Measurements from ENCODE around the gene ZBTB8A. TPM values are rescaled to one million over a fixed set of nuclear protein-coding genes. Genes with fewer than 3 reads are reported as not detected.

The ZBTB8A gene
- total and polyA plus RNA-seq, 2 of the 13 experiments (the other 11 are each of a cell fraction or from before 2014, with no cell fraction given) = 1.3 to 3.7 TPM

- no peak for TF ChIP-seq NFIB (CRISPR knock-in tag; IDR thresholded peaks at IDR 0.05; ENCODE audit: borderline replicate concordance)
- peak; percentile 78 for TF ChIP-seq PHF8 (CRISPR knock-in tag; IDR thresholded peaks at IDR 0.05)
- no peak for TF ChIP-seq SSRP1 (CRISPR knock-in tag; IDR thresholded peaks at IDR 0.05)
- TF ChIP-seq ZNF251 (CRISPR knock-in tag; IDR thresholded peaks at IDR 0.05) = no peak
- TF ChIP-seq ZNF800 (CRISPR knock-in tag; IDR thresholded peaks at IDR 0.05) = no peak
- TF ChIP-seq ZNF333 (CRISPR knock-in tag; IDR thresholded peaks at IDR 0.05; ENCODE audit: borderline replicate concordance) = no peak
- TF ChIP-seq ZNF121 (CRISPR knock-in tag; IDR thresholded peaks at IDR 0.05) = no peak
- TF ChIP-seq ZNF569 (CRISPR knock-in tag; IDR thresholded peaks at IDR 0.05; ENCODE audit: borderline replicate concordance) = no peak
- TF ChIP-seq ZBTB46 (CRISPR knock-in tag; IDR thresholded peaks at IDR 0.05; ENCODE audit: borderline replicate concordance) = no peak
- no peak for TF ChIP-seq ZNF431 (CRISPR knock-in tag; IDR thresholded peaks at IDR 0.05; ENCODE audit: borderline replicate concordance, low read depth)
- TF ChIP-seq KMT2B (CRISPR knock-in tag; IDR thresholded peaks at IDR 0.05) = no peak; the same call in 1 of the 2 replicates
- no peak for TF ChIP-seq ZNF850 (CRISPR knock-in tag; conservative IDR thresholded peaks at IDR 0.05)
- no peak for TF ChIP-seq ZNF256 (CRISPR knock-in tag; conservative IDR thresholded peaks at IDR 0.05)
- no peak for TF ChIP-seq ZNF629 (CRISPR knock-in tag; conservative IDR thresholded peaks at IDR 0.05)
- no peak for TF ChIP-seq ATF1 (CRISPR knock-in tag; IDR thresholded peaks at IDR 0.05)
- peak; percentile 67; the same call in 1 of the 2 replicates for TF ChIP-seq ZSCAN21 (CRISPR knock-in tag; IDR thresholded peaks at IDR 0.05; ENCODE audit: borderline replicate concordance)
- no peak for TF ChIP-seq TEAD2 (CRISPR knock-in tag; IDR thresholded peaks at IDR 0.05)
- no peak for TF ChIP-seq HDAC6 (IDR thresholded peaks at IDR 0.05; ENCODE audit: low read depth, low read length)
- TF ChIP-seq ZMYM4 (CRISPR knock-in tag; IDR thresholded peaks at IDR 0.05) = peak; percentile 87
- no peak for TF ChIP-seq SIX4 (CRISPR knock-in tag; IDR thresholded peaks at IDR 0.05)
- 0 out of 2 replicates have a peak, but pooled peaks have one; percentile 15 for TF ChIP-seq PITX1 (CRISPR knock-in tag; IDR thresholded peaks at IDR 0.05)
- TF ChIP-seq NAIF1 (CRISPR knock-in tag; IDR thresholded peaks at IDR 0.05; ENCODE audit: borderline replicate concordance) = no peak
- peak; percentile 25; the same call in 1 of the 2 replicates for TF ChIP-seq ZNF33B (CRISPR knock-in tag; IDR thresholded peaks at IDR 0.05)
- TF ChIP-seq SOX6 (IDR thresholded peaks at IDR 0.05) = no peak
- peak; percentile 51; the same call in 1 of the 2 replicates for TF ChIP-seq SOX6 (CRISPR knock-in tag; IDR thresholded peaks at IDR 0.05)
- no peak for TF ChIP-seq IKZF5 (CRISPR knock-in tag; IDR thresholded peaks at IDR 0.05)
- peak; percentile 29 for TF ChIP-seq STAG1 (CRISPR knock-in tag; IDR thresholded peaks at IDR 0.05)
- no peak for TF ChIP-seq ONECUT2 (CRISPR knock-in tag; IDR thresholded peaks at IDR 0.05)
- TF ChIP-seq HOXA3 (CRISPR knock-in tag; IDR thresholded peaks at IDR 0.05) = peak; percentile 56; the same call in 1 of the 2 replicates
Measured at GRCh38 chr1:32612189-32612881, 73.1 kb downstream of the ZBTB8A start (continued).

Measured in HepG2 (cell line).